Forelimb muscle (tissue), 1 donor: ENCODE data around the gene SP100. TPM values are rescaled to one million over a fixed set of nuclear protein-coding genes. Genes with fewer than 3 reads are reported as not detected.
"Not testable (repeated sequence)": the region's sequence is repeated elsewhere in the genome, so short reads cannot be mapped to it uniquely, and the experiment has no call there.

Experiments
- DNase-seq: peaks from one replicate; pipeline ENCODE4 v3.0.0-alpha.2; 2013; ENCODE audit warnings: low read depth
- polyA plus RNA-seq: library from polyadenylated mRNA; unstranded; fragments of 120-200 nt; gene quantifications from one replicate; pipeline ENCODE4 v1.2.1, GENCODE V29; 2013; ENCODE audit not compliant: insufficient read length

The SP100 gene
- polyA plus RNA-seq = 20.5 TPM

DNA sequence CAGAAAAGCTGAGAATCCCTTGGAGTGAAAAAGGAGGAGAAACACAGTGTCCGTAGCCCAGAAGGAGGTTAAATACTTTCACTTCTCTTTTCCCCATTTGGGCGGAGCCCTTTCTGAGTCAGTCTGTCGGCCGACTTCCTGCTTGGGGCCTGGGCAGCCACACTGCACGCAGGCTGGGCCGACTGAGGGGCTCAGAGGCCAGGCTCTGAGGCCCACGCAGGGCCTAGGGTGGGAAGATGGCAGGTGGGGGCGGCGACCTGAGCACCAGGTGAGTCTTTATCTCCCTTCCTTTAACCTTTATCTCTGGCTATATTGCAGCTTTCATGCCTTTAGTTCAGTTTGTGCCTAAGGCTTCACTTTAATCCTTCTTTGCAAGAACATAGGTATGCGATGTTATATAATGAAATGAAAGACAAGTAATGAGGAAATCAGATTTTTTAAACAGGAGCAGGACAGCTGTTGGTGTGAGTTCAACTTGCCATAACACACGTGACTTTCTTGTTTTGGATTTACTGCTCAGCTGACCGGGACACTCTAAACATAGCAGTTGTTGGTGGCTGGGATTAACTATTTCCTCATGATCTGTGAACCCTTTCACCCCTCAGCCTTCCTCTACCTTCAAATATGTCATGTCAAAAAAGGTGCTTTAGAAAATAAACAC, at the start of gene SP100:
Gene SP100, plus strand, starts transcription at position 141 of the 661 bp plus-strand sequence. Its CDS starts 96 bp downstream, at position 237.
- DNase-seq = peak; percentile 62

GRCh38 chr2:230382108-230382507, 33.9 kb upstream of the SP100 start:
- DNase-seq = no peak

- DNase-seq = no peak
Measured at GRCh38 chr2:230383453-230383852, 32.5 kb upstream of the SP100 start.

DNA sequence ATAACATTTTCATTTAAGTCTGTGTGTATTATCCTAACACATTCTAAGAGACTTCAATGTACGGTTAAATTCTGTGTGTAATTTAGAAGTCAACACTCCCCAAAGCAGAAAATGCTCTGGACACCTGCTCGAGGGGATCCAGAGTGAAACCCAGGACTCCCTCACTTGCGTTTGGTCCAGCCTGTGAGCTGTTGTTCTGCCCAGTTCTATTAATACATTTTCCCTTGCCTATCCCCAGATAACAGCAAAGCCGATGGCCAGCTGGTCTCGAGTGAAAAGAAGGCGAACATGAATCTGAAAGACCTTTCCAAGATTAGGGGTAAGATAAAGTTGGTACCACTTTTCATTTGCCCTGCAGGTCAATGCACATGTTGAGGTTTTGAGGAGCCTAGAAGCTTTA, 31.0 kb upstream of the SP100 start:
- DNase-seq = no peak

DNA sequence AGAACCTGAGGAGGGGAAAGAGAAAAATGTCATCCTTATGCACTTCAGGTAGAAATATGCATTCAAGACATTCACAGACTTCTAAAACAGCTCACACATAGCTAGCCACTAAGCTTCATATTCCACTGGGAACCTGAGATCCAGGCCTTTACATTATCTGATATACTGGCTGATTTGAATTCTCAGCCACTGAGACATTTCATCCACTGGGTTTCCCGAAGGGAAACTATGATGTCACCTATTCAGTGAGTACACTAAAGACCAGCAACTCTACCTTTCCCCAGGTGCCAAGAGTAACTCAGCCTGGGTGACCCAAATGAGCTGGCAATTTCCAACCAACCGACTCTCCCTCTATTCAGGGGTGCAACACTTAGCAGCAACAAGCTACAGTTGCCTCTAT, 21.7 kb upstream of the SP100 start:
- no peak for DNase-seq

- DNase-seq = not testable (repeated sequence)
Measured at GRCh38 chr2:230398698-230399097, 17.3 kb upstream of the SP100 start.

GRCh38 chr2:230400041-230400440, 16.0 kb upstream of the SP100 start:
- DNase-seq = no peak

DNA sequence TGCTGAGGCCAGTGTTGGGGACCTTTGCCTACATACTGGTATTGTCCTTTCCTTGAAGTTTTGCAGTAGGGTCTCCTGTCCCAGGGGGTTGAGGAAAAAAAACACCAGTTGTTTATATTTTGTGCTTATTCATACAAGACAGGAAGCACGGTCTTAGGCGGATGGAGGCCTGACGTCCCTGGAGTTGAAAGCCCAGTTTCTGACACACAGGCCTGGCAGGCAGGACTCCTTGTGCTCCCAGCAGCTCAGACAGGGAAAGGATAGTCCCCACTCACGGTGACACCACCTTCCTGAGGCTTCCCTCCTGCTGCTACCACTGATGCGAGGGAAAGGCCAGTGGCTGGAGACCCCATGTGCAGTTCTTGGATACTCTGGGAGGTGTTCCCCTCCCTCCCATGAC, 15.5 kb upstream of the SP100 start:
- no peak for DNase-seq

DNA sequence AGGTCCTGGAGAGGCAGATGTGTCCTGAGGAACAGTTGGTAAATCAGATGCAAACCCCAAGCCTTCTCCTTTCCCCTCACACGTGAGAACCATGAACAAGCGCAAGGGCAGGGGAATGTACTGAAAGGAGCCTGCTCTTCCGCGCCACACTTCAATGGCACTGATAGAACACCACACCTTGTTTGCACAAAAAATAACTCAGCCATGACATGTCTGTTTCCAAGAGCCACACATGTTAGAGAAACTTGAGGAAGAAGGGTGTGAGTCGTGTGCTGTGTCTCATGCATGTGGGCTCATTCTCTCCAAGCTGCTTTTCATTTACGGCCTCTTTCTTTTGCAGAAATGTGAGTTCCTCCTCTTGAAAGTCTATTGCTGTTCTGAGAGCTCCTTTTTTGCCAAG, 15.0 kb upstream of the SP100 start:
- not testable (repeated sequence) for DNase-seq

DNA sequence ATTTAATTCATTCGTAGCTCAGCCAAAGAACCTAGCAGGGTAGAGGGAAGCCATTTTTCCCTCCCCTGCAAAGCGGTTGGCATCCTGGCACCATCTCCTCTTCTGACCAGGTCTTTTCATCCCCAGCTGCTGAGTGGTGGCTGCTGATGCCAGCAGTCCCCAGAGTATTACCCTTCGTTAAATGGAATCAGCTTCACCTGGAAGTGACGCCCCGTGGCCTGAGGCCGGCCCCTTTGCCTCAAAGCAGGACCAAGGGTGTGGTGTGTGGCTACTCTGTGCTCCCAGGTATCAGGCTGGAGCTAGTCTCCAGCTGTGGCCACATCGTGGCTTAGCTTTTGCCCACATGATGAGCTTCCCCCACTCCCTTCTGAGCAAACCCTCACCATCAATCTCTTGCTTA, 12.3 kb upstream of the SP100 start:
- no peak for DNase-seq

- DNase-seq = no peak
Measured at GRCh38 chr2:230405824-230406223, 10.2 kb upstream of the SP100 start.

- DNase-seq = no peak
Measured at GRCh38 chr2:230408244-230408842, 7.7 kb upstream of the SP100 start.

- not testable (repeated sequence) for DNase-seq
Measured at GRCh38 chr2:230409316-230409715, 6.7 kb upstream of the SP100 start.

- no peak for DNase-seq
Measured at GRCh38 chr2:230410263-230410662, 5.7 kb upstream of the SP100 start.

- DNase-seq = no peak
Measured at GRCh38 chr2:230410861-230411569, 5.0 kb upstream of the SP100 start.

GRCh38 chr2:230411570-230412370, 4.2 kb upstream of the SP100 start:
- no peak for DNase-seq

DNA sequence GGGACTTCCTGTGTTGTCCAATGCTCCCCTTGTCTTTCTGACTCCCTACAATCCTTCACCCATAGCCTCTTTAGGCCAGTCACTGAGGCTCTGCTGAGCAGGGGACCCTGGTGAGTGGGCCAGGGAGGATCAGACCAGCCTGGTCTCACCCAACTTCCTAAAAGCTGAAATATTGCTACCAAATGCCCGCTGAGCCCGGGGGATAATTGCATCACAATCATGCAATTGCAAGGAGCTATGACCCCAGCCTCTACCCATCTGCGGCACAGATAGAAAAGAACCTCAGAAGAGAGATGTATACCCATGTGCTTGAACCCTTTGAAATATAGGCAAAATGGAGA, 3.7 kb upstream of the SP100 start:
- no peak for DNase-seq

DNA sequence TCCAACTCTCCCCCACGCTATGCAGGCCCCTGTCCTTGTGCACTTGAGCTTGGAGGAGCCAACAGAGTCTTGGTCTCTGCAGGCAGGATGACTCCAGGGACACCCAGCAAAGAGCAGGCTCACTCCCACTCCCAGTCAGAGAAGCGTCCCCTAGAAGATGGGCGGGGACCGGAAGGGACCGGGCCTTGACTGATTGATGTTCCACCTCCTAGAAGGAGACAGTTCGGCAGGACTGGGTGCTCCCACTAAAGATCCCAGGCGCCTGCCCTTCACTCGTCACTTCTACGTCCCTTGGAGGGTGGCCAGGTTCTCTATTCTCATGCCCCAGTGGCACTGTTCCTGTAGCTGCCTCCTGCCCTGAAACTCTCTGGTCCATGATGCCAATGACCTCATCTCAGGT, 3.2 kb upstream of the SP100 start:
- DNase-seq = no peak

DNA sequence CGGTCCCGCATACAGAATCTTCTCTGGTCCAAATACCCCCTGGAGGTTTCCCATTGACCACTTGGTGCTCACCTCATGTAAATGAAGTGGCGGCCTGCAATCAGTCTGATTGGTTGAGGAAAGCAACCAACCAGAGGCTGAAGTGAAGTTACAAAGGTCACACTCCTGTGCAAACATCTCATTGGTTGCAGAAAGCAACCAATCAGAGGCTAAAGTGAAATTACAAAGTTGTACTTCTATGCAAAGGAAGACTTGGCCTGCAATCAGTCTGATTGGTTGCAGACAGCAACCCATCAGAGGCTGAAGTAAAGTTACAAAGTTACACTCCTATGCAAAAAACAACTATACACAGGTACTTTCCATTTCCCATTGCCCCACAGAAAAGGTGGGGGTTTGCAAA, 2.5 kb upstream of the SP100 start:
- DNase-seq = no peak

- DNase-seq = no peak
Measured at GRCh38 chr2:230414302-230414701, 1.7 kb upstream of the SP100 start.

- no peak for DNase-seq
Measured at GRCh38 chr2:230417436-230417835, 1.4 kb downstream of the SP100 start.

DNA sequence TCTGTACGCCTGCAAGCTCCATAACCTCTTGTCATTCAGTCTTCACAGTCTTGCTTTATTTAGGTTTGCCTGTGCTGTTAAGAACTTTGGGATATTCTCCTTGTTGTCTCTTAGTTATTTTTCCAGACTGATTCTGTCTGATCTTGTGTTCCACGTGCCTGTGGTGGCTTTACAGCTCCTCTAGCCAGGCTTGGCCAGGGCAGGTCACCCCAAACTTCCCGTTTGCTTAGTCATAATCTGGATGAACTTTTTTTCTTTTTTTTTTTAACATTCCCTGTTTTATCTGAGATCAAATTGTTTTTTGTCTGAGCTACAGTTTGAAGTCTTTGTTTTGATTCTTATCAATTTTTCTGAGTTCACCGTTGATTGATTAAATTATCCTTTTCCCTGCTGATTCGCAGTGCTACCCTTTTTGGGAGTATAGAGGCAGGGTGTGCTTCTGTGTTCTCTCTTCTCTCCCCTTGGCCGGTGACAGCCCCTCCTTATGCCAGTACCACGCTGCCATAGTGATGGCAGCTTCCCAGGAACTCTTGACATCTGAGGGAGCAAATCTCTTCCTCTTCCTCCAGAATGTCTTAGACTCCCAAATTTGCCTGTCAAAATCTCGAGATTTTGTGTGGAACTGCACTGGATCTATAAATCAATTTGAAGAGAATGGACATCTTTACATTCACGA, 2.5 kb downstream of the SP100 start:
- no peak for DNase-seq
